Measurements from ENCODE around the gene C16orf89. TPM values are rescaled to one million over a fixed set of nuclear protein-coding genes. Genes with fewer than 3 reads are reported as not detected.

The C16orf89 gene
- total RNA-seq, 1 experiment from 2014 or later, result 1.8 TPM

DNA sequence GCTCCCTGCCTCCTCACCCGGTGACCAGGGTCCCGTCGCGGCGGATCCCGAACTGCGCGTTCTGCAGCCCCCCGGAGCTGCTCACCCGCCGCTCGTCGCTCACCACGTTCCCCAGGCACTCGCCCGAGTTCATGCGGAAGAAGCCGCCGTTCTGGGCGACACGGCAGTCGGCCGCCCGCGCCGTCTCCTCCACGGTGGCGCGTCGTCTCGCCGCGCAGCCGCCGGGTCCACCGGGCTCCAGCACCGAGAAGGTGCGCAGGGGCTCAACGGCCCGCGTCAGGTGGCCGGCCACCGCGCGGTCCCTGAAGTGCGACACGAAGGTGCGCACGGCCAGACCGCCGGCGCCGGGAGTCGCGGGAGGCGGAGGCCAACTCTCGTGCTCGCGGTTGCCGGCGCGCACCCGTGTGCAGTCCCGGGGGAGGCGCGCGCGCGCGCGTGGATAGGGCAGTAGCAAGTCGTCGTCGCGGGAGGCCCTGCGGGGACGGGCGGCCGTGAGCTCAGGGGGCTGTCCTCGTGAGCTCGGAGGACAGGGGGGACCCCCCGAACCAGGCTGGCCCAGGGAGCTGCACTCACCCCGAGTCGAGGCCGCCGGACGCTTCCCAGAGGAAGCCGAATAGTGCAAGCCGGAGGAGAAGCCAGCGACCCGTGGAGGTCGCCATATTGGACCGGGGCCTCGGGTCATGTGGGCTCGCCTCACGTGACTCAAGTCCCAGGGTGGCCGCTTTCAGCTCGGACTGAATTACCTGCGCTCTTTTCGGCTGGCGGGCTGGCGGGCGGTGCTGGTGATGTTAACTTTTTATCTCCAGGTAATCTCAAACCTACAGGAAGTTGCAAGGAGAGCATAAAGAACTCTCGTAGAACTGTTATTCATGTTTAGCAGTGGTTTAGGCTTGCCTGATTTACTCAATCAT is 32.2 kb downstream of the C16orf89 start, which contains the start of gene NAGPA (continued):
- peak; percentile 83; the same call in 1 of the 2 replicates for TF ChIP-seq ARID4B (CRISPR knock-in tag; IDR thresholded peaks at IDR 0.05; ENCODE audit: borderline replicate concordance)
- 0 out of 2 replicates have a peak, but pooled peaks have one; percentile 53 for TF ChIP-seq TEAD1 (CRISPR knock-in tag; IDR thresholded peaks at IDR 0.05)
- TF ChIP-seq, protein P1, sequence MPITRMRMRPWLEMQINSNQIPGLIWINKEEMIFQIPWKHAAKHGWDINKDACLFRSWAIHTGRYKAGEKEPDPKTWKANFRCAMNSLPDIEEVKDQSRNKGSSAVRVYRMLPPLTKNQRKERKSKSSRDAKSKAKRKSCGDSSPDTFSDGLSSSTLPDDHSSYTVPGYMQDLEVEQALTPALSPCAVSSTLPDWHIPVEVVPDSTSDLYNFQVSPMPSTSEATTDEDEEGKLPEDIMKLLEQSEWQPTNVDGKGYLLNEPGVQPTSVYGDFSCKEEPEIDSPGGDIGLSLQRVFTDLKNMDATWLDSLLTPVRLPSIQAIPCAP (CRISPR knock-in tag; IDR thresholded peaks at IDR 0.05), result no peak
- TF ChIP-seq ESRRA (CRISPR knock-in tag; IDR thresholded peaks at IDR 0.05; ENCODE audit: borderline replicate concordance), result peak; percentile 24; the same call in 1 of the 2 replicates
- peak; percentile 62; the same call in 1 of the 2 replicates for TF ChIP-seq FOXP1 (CRISPR knock-in tag; IDR thresholded peaks at IDR 0.05; ENCODE audit: borderline replicate concordance)
- TF ChIP-seq ZNF396 (CRISPR knock-in tag; IDR thresholded peaks at IDR 0.05; ENCODE audit: borderline replicate concordance), result no peak
- no peak for TF ChIP-seq HMGA2 (CRISPR knock-in tag; IDR thresholded peaks at IDR 0.05)
- TF ChIP-seq NR3C1 (CRISPR knock-in tag; conservative IDR thresholded peaks at IDR 0.05; ENCODE audit: low read depth), result no peak
- TF ChIP-seq AR (CRISPR knock-in tag; IDR thresholded peaks at IDR 0.05), result no peak
- peak; percentile 67; the same call in 1 of the 2 replicates for TF ChIP-seq HMGXB4 (CRISPR knock-in tag; IDR thresholded peaks at IDR 0.05)
- peak; percentile 53; the same call in 1 of the 2 replicates for TF ChIP-seq ETV6 (CRISPR knock-in tag; IDR thresholded peaks at IDR 0.05)
- TF ChIP-seq NR1H2 (CRISPR knock-in tag; IDR thresholded peaks at IDR 0.05), result no peak
- TF ChIP-seq NFATC4 (CRISPR knock-in tag; IDR thresholded peaks at IDR 0.05), result no peak
- no peak for TF ChIP-seq ATF1 (CRISPR knock-in tag; IDR thresholded peaks at IDR 0.05)
- no peak for TF ChIP-seq ZNF121 (CRISPR knock-in tag; IDR thresholded peaks at IDR 0.05)
- peak; percentile 77 for TF ChIP-seq JUN (CRISPR knock-in tag; IDR thresholded peaks at IDR 0.05)
- TF ChIP-seq KAT7 (CRISPR knock-in tag; IDR thresholded peaks at IDR 0.05; ENCODE audit: borderline replicate concordance), result no peak
- TF ChIP-seq, protein P2, sequence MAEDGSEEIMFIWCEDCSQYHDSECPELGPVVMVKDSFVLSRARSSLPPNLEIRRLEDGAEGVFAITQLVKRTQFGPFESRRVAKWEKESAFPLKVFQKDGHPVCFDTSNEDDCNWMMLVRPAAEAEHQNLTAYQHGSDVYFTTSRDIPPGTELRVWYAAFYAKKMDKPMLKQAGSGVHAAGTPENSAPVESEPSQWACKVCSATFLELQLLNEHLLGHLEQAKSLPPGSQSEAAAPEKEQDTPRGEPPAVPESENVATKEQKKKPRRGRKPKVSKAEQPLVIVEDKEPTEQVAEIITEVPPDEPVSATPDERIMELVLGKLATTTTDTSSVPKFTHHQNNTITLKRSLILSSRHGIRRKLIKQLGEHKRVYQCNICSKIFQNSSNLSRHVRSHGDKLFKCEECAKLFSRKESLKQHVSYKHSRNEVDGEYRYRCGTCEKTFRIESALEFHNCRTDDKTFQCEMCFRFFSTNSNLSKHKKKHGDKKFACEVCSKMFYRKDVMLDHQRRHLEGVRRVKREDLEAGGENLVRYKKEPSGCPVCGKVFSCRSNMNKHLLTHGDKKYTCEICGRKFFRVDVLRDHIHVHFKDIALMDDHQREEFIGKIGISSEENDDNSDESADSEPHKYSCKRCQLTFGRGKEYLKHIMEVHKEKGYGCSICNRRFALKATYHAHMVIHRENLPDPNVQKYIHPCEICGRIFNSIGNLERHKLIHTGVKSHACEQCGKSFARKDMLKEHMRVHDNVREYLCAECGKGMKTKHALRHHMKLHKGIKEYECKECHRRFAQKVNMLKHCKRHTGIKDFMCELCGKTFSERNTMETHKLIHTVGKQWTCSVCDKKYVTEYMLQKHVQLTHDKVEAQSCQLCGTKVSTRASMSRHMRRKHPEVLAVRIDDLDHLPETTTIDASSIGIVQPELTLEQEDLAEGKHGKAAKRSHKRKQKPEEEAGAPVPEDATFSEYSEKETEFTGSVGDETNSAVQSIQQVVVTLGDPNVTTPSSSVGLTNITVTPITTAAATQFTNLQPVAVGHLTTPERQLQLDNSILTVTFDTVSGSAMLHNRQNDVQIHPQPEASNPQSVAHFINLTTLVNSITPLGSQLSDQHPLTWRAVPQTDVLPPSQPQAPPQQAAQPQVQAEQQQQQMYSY (CRISPR knock-in tag; IDR thresholded peaks at IDR 0.05), result no peak
- TF ChIP-seq JAZF1 (CRISPR knock-in tag; IDR thresholded peaks at IDR 0.05), result no peak
- TF ChIP-seq, protein P3, sequence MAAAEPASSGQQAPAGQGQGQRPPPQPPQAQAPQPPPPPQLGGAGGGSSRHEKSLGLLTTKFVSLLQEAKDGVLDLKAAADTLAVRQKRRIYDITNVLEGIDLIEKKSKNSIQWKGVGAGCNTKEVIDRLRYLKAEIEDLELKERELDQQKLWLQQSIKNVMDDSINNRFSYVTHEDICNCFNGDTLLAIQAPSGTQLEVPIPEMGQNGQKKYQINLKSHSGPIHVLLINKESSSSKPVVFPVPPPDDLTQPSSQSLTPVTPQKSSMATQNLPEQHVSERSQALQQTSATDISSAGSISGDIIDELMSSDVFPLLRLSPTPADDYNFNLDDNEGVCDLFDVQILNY (CRISPR knock-in tag; IDR thresholded peaks at IDR 0.05), result no peak
- TF ChIP-seq ZNF219 (CRISPR knock-in tag; IDR thresholded peaks at IDR 0.05; ENCODE audit: borderline replicate concordance), result no peak
- TF ChIP-seq FOXJ3 (CRISPR knock-in tag; IDR thresholded peaks at IDR 0.05; ENCODE audit: borderline replicate concordance), result no peak
- 0 out of 2 replicates have a peak, but pooled peaks have one; percentile 82 for TF ChIP-seq CBFB (CRISPR knock-in tag; IDR thresholded peaks at IDR 0.05; ENCODE audit: low read depth)

Data from WTC11 (cell line).